Activated CD4-positive, alpha-beta T cell treated with anti-CD3 and anti-CD28 coated beads for 36 hours (primary cell): ENCODE results near the gene CACHD1. TPM values are rescaled to one million over a fixed set of nuclear protein-coding genes. Genes with fewer than 3 reads are reported as not detected.

ENCODE experiments used
- ATAC-seq: fragments of 200-7000 bp; cut with Tn5 transposase; one replicate; pipeline ENCODE4 v1.10.0; 2021; ENCODE audit warnings: mild to moderate bottlenecking, moderate library complexity
- CTCF ChIA-PET: fragments of 350-600 bp; sonication (Branson Sonifier 250); formaldehyde crosslinking; loops from one replicate; lab custom pipeline; 2021; ENCODE audit warnings: antibody characterized with exemption; lab: Charles Lee
- POLR2A ChIA-PET: fragments of 350-600 bp; sonication (Branson Sonifier 250); formaldehyde crosslinking; loops from one replicate; lab custom pipeline; 2021; ENCODE audit warnings: antibody characterized with exemption, inconsistent platforms; lab: Charles Lee
- DNase-seq: peaks from one replicate; pipeline ENCODE4 v3.0.0-alpha.2; 2020
- H3K27ac Mint-ChIP-seq: one replicate; pipeline ENCODE4 v1.8.0; 2021; ENCODE audit warnings: mixed read lengths
- H3K27me3 Mint-ChIP-seq: one replicate; pipeline ENCODE4 v1.8.0; 2021; ENCODE audit warnings: mixed read lengths
- H3K36me3 Mint-ChIP-seq: one replicate; pipeline ENCODE4 v1.8.0; 2021; ENCODE audit warnings: low read depth, mixed read lengths
- H3K4me1 Mint-ChIP-seq: one replicate; pipeline ENCODE4 v1.8.0; 2021; ENCODE audit warnings: mixed read lengths
- H3K4me3 Mint-ChIP-seq: one replicate; pipeline ENCODE4 v1.8.0; 2021; ENCODE audit warnings: mild to moderate bottlenecking, moderate library complexity, mixed read lengths
- H3K9me3 Mint-ChIP-seq: one replicate; pipeline ENCODE4 v1.8.0; 2021; ENCODE audit warnings: low read depth, mixed read lengths
- intact Hi-C, 2 experiments: fragments of 100-400 bp; cut with DNase I in 1 of 2; cut with micrococcal nuclease in 1 of 2; formaldehyde crosslinking; loops; one replicate each; pipeline versions ENCODE4 v1.14.2 to v1.15.1; 2022 to 2024; cut with DNase I, micrococcal nuclease
- total RNA-seq, 2 experiments: library from RNA; stranded (reverse); gene quantifications; one replicate each; pipeline ENCODE4 v1.2.3, GENCODE V29; 2021

The CACHD1 gene
- total RNA-seq, 2 experiments from 2014 or later = 1.9 to 2.3 TPM

DNA sequence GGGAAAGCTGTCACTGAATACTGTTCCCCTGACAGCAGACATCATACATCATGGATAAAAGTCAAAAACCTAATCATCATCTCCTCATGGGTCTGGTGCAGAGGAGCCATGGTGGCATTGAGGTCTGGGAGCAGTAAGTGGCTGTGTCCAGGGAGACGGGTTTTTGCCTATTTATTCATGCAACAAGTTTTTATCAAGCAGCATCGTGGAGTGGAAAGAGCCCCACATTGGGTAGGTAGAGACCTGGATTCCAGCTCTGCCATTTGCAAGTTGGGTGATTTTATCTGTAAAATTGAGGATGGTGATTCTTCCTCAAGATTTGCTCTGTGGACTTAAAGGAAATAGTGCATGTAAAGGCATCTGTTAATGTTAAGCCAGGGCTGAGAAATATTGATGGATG is 4.2 kb downstream of the CACHD1 start:
- Mint-ChIP-seq H3K4me1 (peaks cover 23% of the 10 kb centered on the region), H3K9me3 (no peaks in the 10 kb centered on the region), H3K27ac (no peak overlapping the region), H3K27me3 (peaks cover 16% of the 10 kb centered on the region), H3K4me3 (no peak overlapping the region), H3K36me3 (no peaks in the 10 kb centered on the region)
- CTCF ChIA-PET = no interaction called here
- ATAC-seq (no peak), DNase-seq (no peak)
- intact Hi-C loops = loop anchor here in 1 of 2 experiments (5.0 to 10.0 kb wide), 2 partner anchors 198 to 351 kb away; no protein-coding TSS in a partner anchor
- POLR2A ChIA-PET = no interaction called here

- Mint-ChIP-seq H3K27me3 (peaks cover 12% of the 10 kb centered on the region), H3K36me3 (no peaks in the 10 kb centered on the region), H3K4me3 (no peak overlapping the region), H3K9me3 (no peaks in the 10 kb centered on the region), H3K4me1 (peaks cover 23% of the 10 kb centered on the region), H3K27ac (no peak overlapping the region)
- POLR2A ChIA-PET = no interaction called here
- intact Hi-C loops = loop anchor here in 1 of 2 experiments (5.0 to 10.0 kb wide), 2 partner anchors 197 to 350 kb away; no protein-coding TSS in a partner anchor
- DNase-seq (no peak), ATAC-seq (no peak)
- CTCF ChIA-PET = interaction anchor here (0.9 kb wide), 1 partner anchor 211 kb away, joined by 3 read pairs; no protein-coding TSS in a partner anchor
Observed at GRCh38 chr1:64474665-64475439, 4.9 kb downstream of the CACHD1 start.

DNA sequence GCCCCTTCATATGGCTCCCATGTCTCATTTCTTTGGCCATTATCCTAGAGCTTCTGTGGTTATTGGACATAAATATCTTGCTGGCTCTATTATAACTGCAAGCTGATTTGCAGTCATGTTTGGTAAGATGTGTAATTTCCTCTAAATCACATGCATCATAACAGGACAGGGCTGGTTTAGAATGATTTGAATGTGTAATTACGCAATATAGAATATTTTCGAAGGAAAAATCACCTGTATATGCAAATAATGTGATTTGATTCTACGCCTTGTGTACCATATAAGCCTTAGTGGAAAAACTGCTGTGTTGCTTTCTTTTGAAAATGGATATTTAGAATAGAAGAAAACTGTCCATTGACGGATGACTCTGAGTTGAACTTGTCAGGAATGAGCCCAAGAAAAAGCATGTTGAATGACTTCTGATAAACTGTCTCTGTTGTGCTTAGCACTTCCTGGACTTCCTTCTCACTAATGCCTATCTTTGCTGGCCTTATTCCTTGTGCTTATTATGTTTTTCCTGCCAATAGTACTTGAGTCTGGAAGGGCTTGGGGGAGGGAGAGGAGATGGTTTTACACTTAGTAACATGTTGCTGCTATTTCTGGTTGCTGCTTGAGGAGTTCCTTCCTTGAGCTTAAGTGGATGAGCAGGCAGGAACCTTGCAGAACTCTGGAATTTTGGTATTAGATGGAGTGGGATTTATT is 6.5 kb downstream of the CACHD1 start:
- Mint-ChIP-seq H3K4me1 (peaks cover 19% of the 10 kb centered on the region), H3K27me3 (peaks cover 8% of the 10 kb centered on the region), H3K4me3 (no peak overlapping the region), H3K36me3 (no peaks in the 10 kb centered on the region), H3K9me3 (no peaks in the 10 kb centered on the region), H3K27ac (no peak overlapping the region)
- ChIA-PET CTCF (no interaction called here), POLR2A (no interaction called here)
- ATAC-seq (no peak), DNase-seq (no peak)
- intact Hi-C loops = loop anchor here in 1 of 2 experiments (10.0 kb wide), 1 partner anchor 348 kb away; no protein-coding TSS in a partner anchor

DNA sequence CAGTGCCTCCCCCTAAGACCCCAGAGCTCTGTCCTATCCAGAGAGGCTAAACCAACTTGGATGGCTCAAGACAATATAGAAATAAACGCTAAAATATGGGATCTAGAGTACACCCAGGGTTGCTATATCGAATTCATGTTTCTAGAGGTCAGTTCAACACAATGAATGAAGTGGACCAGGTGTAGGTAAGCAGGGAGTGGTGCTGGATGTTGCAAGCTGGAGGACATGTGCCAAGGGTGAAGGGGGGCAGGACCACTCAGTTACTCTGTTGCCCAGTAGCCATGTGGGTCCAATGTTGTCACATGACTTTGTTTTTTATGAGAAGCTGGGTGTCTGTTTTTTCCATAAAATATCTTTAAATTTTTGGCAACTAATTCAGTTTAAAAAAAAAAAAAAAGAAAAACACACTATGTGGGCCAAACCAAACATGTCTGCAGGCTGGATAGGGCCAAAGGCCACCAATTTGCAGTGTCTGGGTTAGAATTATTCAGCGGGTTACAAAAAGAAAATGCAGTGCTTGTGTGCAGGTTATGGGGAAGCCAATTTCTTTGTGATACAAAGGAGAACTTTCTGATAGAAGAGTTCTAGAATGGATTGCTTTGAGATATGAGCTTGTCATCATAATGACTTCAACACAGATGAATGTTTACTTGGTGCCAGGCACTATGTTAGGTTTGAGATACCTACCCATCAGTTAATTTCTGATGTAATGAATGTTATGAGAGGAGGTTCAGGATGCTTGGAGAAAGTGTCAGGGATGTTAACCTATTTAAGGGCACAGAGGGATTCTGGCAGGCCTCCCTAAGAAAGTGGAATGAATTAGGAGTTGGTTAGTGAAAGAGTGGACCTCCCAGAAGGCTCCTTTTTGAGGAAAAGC is 8.9 kb downstream of the CACHD1 start:
- no peaks in the 10 kb centered on the region for H3K27me3 Mint-ChIP-seq
- POLR2A ChIA-PET = no interaction called here
- no peak overlapping the region for H3K27ac Mint-ChIP-seq
- H3K9me3 Mint-ChIP-seq = no peaks in the 10 kb centered on the region
- no peak overlapping the region for H3K4me3 Mint-ChIP-seq
- H3K36me3 Mint-ChIP-seq = no peaks in the 10 kb centered on the region
- DNase-seq (no peak), ATAC-seq (no peak)
- CTCF ChIA-PET = interaction anchor here (0.5 to 1.6 kb wide), 3 partner anchors 97 to 197 kb away, joined by 3 to 4 read pairs (median 4); no protein-coding TSS in a partner anchor
- intact Hi-C loops = loop anchor here in 1 of 2 experiments (10.0 kb wide), 1 partner anchor 346 kb away; no protein-coding TSS in a partner anchor
- H3K4me1 Mint-ChIP-seq = peaks cover 7% of the 10 kb centered on the region

GRCh38 chr1:64479874-64480273 is 9.9 kb downstream of the CACHD1 start:
- Mint-ChIP-seq H3K4me1 (peaks cover 7% of the 10 kb centered on the region), H3K9me3 (no peaks in the 10 kb centered on the region), H3K36me3 (no peaks in the 10 kb centered on the region), H3K27ac (no peak overlapping the region), H3K4me3 (no peak overlapping the region), H3K27me3 (no peaks in the 10 kb centered on the region)
- intact Hi-C loops = loop anchor here in 1 of 2 experiments (10.0 kb wide), 1 partner anchor 345 kb away; no protein-coding TSS in a partner anchor
- ChIA-PET CTCF (interaction anchor here (0.6 to 0.9 kb wide), 2 partner anchors 12 to 96 kb away, joined by 3 to 5 read pairs; no protein-coding TSS in a partner anchor), POLR2A (no interaction called here)
- no peak for ATAC-seq
- no peak for DNase-seq

DNA sequence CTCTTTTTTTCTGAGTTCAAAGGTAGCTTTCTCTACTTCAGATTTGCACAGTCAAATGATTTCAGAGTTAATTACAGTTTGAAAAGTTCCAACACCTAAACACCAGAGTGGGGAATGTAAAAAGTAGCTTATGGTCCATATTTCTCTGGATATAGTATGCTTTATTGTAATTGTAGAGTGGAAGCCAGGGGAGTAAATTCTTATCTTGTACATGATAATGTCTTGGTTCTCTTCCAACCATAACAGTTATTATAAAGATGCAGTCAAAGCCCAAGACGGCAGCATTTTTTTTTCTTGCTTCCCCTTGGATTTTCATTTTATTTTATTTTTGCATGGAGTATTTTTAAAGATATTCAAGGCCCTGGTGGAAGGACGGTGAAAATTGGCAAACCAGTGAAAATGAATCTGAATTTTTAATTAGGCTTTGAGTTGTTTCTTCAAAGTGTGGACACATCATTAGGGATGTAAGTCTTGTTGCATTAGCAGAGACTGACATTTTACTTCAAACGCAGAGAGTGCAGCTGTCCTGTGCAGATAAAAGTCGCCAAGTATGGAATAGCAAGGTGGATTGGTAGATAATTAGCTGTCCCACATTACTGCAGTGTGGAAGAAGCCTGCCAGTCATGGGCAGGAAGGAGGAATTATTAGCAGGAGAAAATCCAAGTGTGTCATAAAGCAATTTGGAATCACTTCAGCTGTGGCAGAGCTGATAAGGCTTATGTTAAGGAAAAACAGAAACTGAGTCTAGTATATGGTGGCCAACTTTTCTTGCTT is 11.3 kb downstream of the CACHD1 start:
- H3K27me3 Mint-ChIP-seq = no peaks in the 10 kb centered on the region
- ATAC-seq (no peak), DNase-seq (no peak)
- no peaks in the 10 kb centered on the region for H3K9me3 Mint-ChIP-seq
- no peaks in the 10 kb centered on the region for H3K36me3 Mint-ChIP-seq
- intact Hi-C loops = no loop called here
- H3K27ac Mint-ChIP-seq = no peak overlapping the region
- H3K4me1 Mint-ChIP-seq = peaks cover 7% of the 10 kb centered on the region
- ChIA-PET CTCF (no interaction called here), POLR2A (no interaction called here)
- no peak overlapping the region for H3K4me3 Mint-ChIP-seq

GRCh38 chr1:64482128-64482527 is 12.2 kb downstream of the CACHD1 start:
- DNase-seq = no peak
- no peak for ATAC-seq
- Mint-ChIP-seq H3K4me3 (no peak overlapping the region), H3K4me1 (no peaks in the 10 kb centered on the region), H3K9me3 (no peaks in the 10 kb centered on the region), H3K27ac (no peak overlapping the region), H3K36me3 (no peaks in the 10 kb centered on the region), H3K27me3 (peaks cover 2% of the 10 kb centered on the region)
- ChIA-PET POLR2A (no interaction called here), CTCF (no interaction called here)
- intact Hi-C loops = no loop called here

DNA sequence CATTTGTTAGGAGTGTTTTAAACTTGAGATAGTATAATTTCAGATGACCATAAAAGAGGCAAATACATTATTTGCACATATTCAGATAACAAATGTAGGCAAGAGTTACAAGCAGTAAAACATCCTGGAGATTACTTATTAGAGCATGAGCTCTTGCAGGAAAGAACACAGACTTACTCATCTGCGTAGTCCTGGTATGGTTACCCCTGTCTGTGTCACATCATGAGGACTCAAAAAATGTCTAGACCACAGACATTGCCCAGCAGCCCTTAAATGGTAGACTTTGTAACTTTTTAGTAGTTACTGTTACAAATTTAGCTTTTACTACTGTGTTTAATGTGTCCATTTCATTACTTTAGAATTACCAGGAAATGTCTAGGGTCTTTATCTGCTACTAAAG is 12.8 kb downstream of the CACHD1 start:
- ATAC-seq (peak; percentile 69), DNase-seq (no peak)
- Mint-ChIP-seq H3K27ac (no peak overlapping the region), H3K4me1 (peaks cover 2% of the 10 kb centered on the region), H3K9me3 (no peaks in the 10 kb centered on the region), H3K27me3 (peaks cover 2% of the 10 kb centered on the region), H3K36me3 (no peaks in the 10 kb centered on the region), H3K4me3 (no peak overlapping the region)
- intact Hi-C loops = no loop called here
- ChIA-PET CTCF (interaction anchor here (0.7 kb wide), 1 partner anchor 345 kb away, joined by 3 read pairs; no protein-coding TSS in a partner anchor), POLR2A (no interaction called here)

DNA sequence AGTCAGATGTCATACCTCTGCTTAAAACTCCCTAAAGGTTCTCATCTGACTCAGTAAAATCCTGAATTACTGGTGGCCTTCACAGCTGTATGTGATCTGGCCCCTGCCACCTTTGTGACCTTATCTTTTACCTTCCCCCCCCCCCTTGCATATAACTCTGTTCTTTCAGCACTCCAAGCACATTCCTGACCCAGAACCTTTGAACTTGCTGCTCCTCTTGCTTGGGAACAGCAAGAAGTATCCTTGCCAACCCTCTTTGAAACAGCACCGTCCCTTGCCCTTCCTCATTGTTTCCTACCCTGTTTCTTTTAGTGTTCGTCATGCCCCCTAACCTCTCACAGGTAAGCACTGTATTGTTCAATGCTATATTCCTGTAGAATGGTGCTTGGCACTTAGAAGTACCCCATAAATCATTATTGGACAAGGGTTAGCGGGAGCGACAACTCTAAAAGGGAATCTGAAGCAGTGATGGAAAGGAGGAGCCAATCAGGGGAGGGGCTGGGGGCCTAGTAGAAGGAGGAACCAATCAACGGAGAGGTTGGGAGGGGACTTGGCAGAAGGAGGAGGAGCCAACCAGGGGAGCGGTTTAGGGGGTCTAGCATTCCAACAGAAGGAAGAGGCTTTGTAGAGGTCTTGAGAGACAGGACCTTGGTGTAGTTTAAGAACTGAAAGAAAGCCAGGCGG is 13.9 kb downstream of the CACHD1 start:
- no peak for DNase-seq
- H3K36me3 Mint-ChIP-seq = no peaks in the 10 kb centered on the region
- intact Hi-C loops = no loop called here
- ChIA-PET CTCF (interaction anchor here (0.5 kb wide), 1 partner anchor 68 kb away, joined by 3 read pairs; no protein-coding TSS in a partner anchor), POLR2A (no interaction called here)
- H3K27ac Mint-ChIP-seq = no peak overlapping the region
- no peaks in the 10 kb centered on the region for H3K9me3 Mint-ChIP-seq
- peaks cover 2% of the 10 kb centered on the region for H3K27me3 Mint-ChIP-seq
- H3K4me1 Mint-ChIP-seq = peaks cover 4% of the 10 kb centered on the region
- no peak overlapping the region for H3K4me3 Mint-ChIP-seq
- no peak for ATAC-seq

DNA sequence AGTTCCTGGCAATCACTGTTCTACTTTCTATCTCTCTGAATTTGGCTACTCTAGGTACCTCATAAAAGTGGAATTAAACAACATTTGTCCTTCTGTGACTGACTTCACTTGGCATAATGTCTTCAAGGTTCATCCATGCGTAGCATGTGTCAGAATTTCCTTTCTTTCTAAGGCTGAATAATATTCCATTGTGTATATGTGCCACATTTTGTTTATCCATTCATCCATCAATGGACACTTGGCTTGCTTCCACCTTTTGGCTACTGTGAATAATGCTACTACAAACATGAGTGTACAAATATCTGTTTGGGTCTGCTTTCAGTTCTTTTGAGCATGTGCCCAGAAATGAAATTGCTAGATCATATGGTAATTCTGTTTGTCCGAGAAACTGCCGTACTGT is 14.7 kb downstream of the CACHD1 start:
- Mint-ChIP-seq H3K27me3 (peaks cover 4% of the 10 kb centered on the region), H3K9me3 (no peaks in the 10 kb centered on the region), H3K4me3 (no peak overlapping the region), H3K27ac (no peak overlapping the region), H3K4me1 (peaks cover 6% of the 10 kb centered on the region), H3K36me3 (no peaks in the 10 kb centered on the region)
- ChIA-PET CTCF (no interaction called here), POLR2A (no interaction called here)
- no peak for ATAC-seq
- intact Hi-C loops = loop anchor here in 1 of 2 experiments (5.0 kb wide), 1 partner anchor 278 kb away; no protein-coding TSS in a partner anchor
- no peak for DNase-seq
